SKM-1 treated with dmso at 0.1 percent for 144 hours (cell line): ENCODE results near the gene AKT1S1.

Source experiments
- DNase-seq: peaks from one replicate; lab custom pipeline; 2025; ENCODE audit not compliant: unreplicated experiment; lab: John Stamatoyannopoulos, UW

The AKT1S1 gene

GRCh38 chr19:49907745-49908446 is 30.7 kb upstream of the AKT1S1 start:
- no peak for DNase-seq

GRCh38 chr19:49906879-49907564 is 29.9 kb upstream of the AKT1S1 start:
- DNase-seq: no peak

- DNase-seq: no peak
Observed at GRCh38 chr19:49904136-49904535, 27.0 kb upstream of the AKT1S1 start.

- DNase-seq: peak; percentile 22
Observed at GRCh38 chr19:49896863-49897621, 19.9 kb upstream of the AKT1S1 start, which contains the start of gene IL4I1. IL4I1 (minus strand) TSS chr19:49896887; CDS start chr19:49896160, 727 bp downstream.

- no peak for DNase-seq
Observed at GRCh38 chr19:49895566-49896297, 18.6 kb upstream of the AKT1S1 start.

GRCh38 chr19:49894879-49895565 is 17.9 kb upstream of the AKT1S1 start:
- DNase-seq: no peak

- no peak for DNase-seq
Observed at GRCh38 chr19:49894011-49894664, 17.0 kb upstream of the AKT1S1 start.

- no peak for DNase-seq
Observed at GRCh38 chr19:49892716-49893115, 15.6 kb upstream of the AKT1S1 start.

GRCh38 chr19:49891393-49891792 is 14.2 kb upstream of the AKT1S1 start:
- DNase-seq: no peak

GRCh38 chr19:49890349-49891311 is 13.5 kb upstream of the AKT1S1 start:
- no peak for DNase-seq

- DNase-seq: peak; percentile 24
Observed at GRCh38 chr19:49889687-49890348, 12.7 kb upstream of the AKT1S1 start.

- DNase-seq: no peak
Observed at GRCh38 chr19:49889038-49889686, 12.0 kb upstream of the AKT1S1 start.

- DNase-seq: no peak
Observed at GRCh38 chr19:49888510-49888824, 11.3 kb upstream of the AKT1S1 start.

- DNase-seq: no peak
Observed at GRCh38 chr19:49887665-49888509, 10.7 kb upstream of the AKT1S1 start.

GRCh38 chr19:49887037-49887664 is 10.0 kb upstream of the AKT1S1 start:
- no peak for DNase-seq

GRCh38 chr19:49884760-49885159 is 7.6 kb upstream of the AKT1S1 start:
- DNase-seq: no peak

- no peak for DNase-seq
Observed at GRCh38 chr19:49884109-49884508, 7.0 kb upstream of the AKT1S1 start.
